Non-pigmented ciliary epithelial cell (primary cell): ENCODE results near the gene ZNF821.
"Not testable (repeated sequence)": the region's sequence is repeated elsewhere in the genome, so short reads cannot be mapped to it uniquely, and the experiment has no call there.

ENCODE experiments used
- DNase-seq: peaks from one replicate; pipeline ENCODE4 v3.0.0-alpha.2; 2010; ENCODE audit warnings: low read depth

ZNF821 gene

DNA sequence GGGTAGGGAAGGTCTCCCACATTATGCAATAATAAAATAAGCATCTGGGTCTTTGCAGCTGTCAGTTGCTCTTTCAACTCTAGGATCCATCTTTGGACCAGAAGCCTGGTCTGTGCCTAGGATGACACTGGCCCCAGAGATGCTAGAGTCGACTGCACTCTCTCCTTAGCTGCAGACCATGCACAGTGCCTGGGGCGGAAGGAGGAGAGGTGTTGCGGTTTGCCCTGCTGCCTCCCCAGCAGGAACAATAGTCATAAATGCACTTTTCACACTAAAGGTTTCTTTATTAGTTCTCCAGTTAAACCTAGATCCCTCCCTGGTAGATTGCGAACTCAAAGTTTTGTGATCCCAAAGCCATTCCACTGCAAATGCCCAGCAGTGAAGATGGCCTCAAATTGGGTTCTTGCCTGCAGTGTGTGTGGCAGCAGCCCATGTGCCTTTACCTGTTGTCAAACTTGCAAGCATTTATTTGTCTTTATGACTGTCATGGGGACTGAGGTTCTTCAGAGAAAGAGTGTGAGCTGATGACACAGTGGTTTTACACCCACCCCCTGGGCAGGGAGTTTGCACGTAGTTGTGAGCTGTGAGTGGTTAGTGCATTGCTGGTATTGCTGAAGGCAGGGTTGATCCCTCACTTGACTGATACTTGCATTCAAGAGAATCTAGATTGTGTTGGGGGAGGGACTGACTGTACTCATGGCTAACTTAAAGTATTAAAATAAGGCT, 27.9 kb downstream of the ZNF821 start:
- DNase-seq: no peak

DNA sequence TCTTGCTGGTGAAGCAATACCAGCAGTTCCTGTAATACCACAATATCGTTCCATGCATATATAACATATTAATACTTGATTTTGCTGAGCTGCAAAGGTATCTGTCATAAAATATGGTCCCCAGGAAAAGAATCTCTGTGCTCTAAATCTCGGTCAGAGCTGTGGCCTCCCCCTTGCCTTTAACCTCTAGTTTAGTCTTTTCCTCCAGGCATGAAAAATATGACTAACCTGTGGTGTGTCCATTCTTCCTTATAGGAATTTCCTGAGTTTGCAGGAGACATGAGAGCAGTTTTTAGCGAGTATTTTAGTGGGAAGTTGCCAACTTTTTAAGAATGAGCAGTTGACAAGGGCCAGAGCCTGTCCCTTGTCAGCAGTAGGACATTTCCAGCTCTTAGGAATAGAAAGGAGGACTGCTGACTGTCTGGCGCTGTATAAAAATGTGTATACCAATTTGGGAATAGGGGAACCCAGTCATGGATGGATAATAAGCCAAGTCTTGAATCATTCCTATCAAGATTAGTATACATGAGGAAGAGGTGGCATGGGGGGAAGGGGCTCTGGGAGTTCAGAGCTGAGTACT, 29.5 kb downstream of the ZNF821 start:
- no peak for DNase-seq

GRCh38 chr16:71853413-71853812, 30.6 kb downstream of the ZNF821 start:
- no peak for DNase-seq

- DNase-seq: no peak
Measured at GRCh38 chr16:71852561-71852960, 31.4 kb downstream of the ZNF821 start.

DNA sequence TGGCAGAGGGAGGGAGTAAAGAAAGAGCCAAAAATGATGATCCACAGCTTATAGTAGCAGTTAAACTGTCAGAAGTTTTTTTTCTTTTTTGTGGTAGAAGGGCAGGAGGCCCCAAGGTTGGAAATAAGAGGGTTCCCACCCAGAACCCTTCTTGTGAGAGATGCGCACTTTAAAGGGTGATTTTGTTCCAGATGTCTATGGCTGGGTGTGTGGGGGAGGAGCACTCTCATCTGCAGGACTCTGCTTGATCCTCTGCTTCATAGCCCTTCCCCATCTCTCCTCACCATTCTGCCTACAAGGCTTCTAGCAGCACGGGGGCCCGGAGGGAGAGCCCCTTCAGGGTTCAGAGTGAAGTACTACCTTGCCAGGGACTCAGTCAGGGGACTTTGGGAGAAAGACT, 31.8 kb downstream of the ZNF821 start:
- no peak for DNase-seq

- DNase-seq: no peak
Measured at GRCh38 chr16:71851746-71852145, 32.2 kb downstream of the ZNF821 start.

- DNase-seq: no peak
Measured at GRCh38 chr16:71848622-71849021, 35.4 kb downstream of the ZNF821 start.

- DNase-seq: no peak
Measured at GRCh38 chr16:71847096-71847495, 36.9 kb downstream of the ZNF821 start.

- no peak for DNase-seq
Measured at GRCh38 chr16:71846431-71846830, 37.6 kb downstream of the ZNF821 start.

DNA sequence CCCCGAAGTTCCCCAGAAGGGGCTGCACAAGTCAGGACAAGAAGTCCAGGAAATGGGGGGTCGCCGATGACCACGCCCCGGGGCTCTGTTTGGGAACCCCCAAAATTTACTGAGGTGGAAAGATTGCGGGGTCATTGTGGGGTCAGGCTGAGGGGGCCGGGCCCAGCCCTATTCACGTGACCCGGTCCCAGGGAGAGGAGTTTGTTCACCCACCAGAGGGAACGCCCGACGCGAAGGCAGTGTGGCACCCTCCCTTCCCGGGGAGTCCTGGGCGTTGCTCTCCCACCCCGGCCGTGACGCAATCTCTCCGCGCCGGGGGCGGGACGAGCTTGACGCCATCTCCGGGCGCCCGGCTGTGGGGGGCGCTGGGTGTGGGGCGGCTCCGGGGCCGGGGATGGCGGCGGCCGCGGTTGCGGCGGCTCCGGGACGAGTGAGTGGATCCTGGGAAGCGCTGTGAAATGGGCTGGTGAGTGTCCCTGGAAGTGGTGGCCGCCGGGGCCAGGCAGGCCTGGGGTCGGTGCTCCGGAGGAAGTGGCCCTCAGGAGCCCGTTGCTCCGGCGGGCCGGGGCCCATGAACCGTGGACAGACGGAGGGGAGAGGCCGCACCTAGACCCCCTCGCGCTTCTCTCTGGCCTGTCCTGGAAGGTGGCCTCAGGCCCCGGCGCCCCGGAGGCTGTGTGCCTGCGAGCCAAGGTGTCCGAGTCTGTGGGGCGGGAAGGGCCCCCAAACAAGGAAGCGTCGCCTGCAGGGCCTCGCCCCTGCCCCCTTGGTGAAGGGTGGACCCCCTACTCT, 38.1 kb downstream of the ZNF821 start, which contains the start of gene ATXN1L:
ATXN1L (plus strand) TSS at position 338 of the 792 bp plus-strand sequence. CDS start 3,765 bp downstream, outside the sequence.
- peak; percentile 48 for DNase-seq

DNA sequence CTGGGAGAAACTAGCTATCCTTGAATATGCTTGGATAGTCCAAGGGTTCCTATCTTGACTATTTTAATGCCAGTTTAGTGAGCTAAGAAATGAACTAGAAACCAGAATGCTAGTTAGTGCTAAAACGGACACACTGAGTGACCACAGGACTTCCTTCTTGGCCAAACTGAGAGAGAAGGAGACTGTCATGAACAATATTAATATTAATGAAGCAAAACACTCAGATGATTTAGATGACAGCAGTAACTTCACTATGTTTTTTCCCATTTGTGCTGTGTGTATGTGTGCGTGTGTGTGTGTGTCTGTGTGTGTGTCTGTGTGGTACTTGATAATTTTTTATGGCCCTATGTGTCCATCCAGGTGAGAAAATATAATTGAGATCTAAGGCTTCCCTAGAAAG, 40.4 kb downstream of the ZNF821 start:
- DNase-seq: no peak

GRCh38 chr16:71840052-71840451, 43.9 kb downstream of the ZNF821 start:
- no peak for DNase-seq

DNA sequence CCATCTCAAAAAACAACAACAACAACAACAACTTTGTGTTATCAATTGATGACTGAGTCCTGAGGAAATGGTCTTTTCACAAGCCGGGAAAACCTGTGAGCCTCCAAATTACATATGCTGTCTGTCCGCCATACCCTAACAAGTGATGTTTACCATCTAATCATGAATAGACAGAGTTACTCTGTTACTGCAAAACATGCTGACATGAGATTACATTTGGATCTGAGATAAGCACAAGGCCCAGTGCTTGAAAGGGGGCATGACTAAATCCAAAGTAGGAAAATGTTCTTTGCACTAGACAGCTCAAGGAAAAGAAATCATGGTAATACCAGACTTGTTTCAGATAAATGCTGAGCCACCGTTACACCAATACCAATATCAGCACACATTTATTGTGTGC, 46.8 kb downstream of the ZNF821 start:
- no peak for DNase-seq

- DNase-seq: no peak
Measured at GRCh38 chr16:71834291-71834690, 49.7 kb downstream of the ZNF821 start.

DNA sequence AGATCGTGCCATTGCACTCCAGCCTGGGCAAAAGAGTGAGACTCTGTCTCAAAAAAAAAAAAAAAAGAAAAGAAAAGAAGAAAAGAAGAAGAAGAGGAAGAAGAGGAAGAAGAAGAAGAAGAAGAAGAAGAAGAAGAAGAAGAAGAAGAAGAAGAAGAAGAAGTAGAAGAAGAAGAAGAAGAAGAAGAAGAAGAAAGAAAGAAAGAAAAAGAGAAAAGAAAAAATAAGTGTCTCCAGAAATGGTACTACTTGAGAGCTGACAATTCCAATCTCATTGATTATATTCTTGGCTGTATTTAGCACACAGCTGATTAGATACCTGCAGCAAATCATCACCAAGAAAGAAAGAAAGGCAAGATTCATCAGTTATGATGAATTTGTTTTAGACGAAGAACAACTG, 51.9 kb downstream of the ZNF821 start:
- DNase-seq: not testable (repeated sequence)

DNA sequence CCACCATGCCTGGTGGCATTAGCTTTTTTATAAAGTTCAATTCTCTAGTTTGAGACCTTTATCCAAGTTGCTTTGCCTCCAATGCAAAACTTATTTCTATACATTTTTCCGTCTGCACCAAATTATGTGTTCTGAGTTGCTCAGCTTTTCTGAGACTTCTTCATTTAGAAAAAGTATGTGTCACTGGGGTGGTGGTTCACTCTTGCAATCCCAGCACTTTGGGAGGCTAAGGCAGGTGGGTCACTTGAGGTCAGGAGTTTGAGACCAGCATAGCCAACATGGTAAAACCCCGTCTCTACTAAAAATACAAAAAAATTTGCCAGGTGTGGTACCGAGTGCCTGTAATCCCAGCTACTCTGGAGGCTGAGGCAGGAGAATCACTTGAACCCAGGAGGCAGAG, 52.3 kb downstream of the ZNF821 start:
- DNase-seq: not testable (repeated sequence)

GRCh38 chr16:71830359-71830758, 53.6 kb downstream of the ZNF821 start:
- no peak for DNase-seq

GRCh38 chr16:71826533-71827017, 57.4 kb downstream of the ZNF821 start:
- DNase-seq: no peak

- not testable (repeated sequence) for DNase-seq
Measured at GRCh38 chr16:71817155-71817500, 66.9 kb downstream of the ZNF821 start.

DNA sequence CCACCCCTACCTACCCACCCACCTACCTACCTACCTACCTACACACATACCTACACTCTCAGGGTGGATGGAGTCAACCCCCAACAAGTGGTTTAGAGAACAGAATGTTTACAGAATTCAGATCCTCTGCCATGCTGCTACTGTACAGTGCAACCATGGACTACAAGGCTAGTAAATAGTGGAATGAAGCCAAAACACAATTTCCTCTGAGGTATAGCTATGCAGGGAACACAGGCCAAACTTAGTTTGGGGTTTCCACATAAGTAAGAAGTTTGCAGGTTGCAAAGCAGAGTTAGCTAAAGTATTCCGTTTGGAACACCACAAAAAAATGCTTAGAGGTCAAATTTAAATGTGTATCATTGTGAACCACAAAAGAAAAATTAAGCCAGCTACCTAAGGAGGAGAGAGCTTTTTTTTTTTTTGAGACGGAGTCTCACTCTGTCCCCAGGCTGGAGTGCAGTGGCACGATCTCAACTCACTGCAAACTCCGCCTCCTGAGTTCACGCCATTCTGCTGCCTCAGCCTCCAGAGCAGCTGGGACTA, 72.7 kb downstream of the ZNF821 start:
- no peak for DNase-seq

GRCh38 chr16:71810155-71810530, 73.8 kb downstream of the ZNF821 start:
- not testable (repeated sequence) for DNase-seq
